HG02588 (cell line): ENCODE data around the gene PURB.
"Not testable (repeated sequence)": the region's sequence is repeated elsewhere in the genome, so short reads cannot be mapped to it uniquely, and the experiment has no call there.

ENCODE experiments used
- ATAC-seq: cut with Tn5 transposase; IDR thresholded peaks from one replicate; pipeline ENCODE4 v1.9.1; 2021; ENCODE audit warnings: mild to moderate bottlenecking, moderate library complexity; ENCODE audit not compliant: unreplicated experiment

PURB gene

DNA sequence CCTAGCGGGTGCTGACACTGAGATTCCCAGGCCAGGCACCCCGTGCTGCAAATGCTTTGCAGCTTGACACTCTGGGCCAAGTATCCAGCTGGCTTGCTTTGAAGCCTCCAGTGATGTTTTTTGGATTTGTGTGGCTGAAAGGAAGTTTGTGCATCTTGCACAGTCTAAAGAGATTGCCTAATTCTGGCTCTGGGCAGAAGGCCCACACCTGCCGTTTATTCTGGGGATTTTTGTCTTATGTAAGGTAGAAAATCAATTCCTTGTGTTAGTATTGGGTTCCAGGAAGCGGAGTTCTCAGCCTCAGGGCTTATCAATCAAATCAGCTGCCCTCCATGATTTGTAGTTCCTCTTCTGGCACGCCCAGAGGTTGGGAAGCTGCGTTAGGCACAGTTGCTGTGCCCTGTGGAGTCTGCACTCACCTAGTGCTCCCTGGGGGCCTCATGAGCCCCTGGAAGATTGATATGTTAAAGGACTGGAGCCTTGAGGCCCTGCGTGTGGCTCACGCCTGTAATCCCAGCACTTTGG lies 8.4 kb upstream of the PURB start:
- ATAC-seq: no peak

- ATAC-seq: no peak
Measured at GRCh38 chr7:44891791-44892190, 6.5 kb upstream of the PURB start.

DNA sequence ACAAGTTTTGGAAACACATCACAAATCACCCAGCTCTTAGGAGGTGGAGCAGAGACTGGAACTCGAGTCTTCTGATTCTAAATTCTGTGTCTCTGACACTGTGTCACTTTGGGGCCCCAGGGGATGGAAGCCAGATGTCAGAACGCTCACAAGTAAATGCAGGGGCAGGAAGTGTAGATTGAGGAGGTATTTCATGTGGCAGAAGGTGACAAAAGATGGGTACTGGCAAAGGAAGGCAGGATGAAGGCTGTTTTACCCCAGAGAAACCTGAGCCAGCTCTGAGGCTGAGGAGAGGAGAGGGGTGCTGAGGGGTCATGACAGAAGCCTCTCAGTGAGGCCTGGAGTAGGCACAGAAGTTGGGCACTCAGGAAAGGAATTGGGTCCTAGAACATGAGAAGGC lies 6.0 kb upstream of the PURB start:
- no peak for ATAC-seq

DNA sequence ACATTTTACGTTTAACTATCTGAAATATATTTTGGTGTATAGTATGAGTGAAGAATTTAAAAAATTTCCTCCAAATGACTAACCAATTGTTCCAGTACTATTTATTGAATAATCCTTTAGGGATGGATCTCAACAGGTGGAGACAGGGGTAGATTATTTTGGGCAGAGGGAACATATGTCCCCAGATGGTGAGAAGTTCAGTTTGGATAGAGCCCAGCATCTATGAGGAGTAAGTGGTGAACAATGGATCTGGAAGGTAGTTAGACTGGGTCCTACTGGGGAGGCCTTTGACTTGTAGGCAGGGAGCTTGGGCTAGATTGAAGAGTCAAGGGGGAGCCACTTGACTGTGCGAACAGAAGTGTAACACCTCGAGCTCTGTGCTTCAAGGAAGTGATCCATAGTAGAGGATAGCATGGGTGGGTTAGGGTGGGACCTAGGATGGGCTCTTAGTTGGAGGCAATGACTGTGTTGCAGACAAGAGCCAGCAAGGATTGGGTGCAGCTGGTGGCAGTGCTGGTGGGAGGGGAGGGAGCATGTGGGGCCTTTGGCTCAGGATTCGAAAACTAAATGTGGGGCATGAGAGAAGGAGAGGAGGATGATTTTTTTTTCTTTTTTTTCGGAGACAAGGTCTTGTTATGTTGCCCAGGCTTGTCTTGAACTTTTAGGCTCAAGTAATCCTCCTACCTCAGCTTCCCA lies 3.9 kb upstream of the PURB start:
- ATAC-seq: no peak

- ATAC-seq: no peak
Measured at GRCh38 chr7:44887293-44887692, 2.0 kb upstream of the PURB start.

DNA sequence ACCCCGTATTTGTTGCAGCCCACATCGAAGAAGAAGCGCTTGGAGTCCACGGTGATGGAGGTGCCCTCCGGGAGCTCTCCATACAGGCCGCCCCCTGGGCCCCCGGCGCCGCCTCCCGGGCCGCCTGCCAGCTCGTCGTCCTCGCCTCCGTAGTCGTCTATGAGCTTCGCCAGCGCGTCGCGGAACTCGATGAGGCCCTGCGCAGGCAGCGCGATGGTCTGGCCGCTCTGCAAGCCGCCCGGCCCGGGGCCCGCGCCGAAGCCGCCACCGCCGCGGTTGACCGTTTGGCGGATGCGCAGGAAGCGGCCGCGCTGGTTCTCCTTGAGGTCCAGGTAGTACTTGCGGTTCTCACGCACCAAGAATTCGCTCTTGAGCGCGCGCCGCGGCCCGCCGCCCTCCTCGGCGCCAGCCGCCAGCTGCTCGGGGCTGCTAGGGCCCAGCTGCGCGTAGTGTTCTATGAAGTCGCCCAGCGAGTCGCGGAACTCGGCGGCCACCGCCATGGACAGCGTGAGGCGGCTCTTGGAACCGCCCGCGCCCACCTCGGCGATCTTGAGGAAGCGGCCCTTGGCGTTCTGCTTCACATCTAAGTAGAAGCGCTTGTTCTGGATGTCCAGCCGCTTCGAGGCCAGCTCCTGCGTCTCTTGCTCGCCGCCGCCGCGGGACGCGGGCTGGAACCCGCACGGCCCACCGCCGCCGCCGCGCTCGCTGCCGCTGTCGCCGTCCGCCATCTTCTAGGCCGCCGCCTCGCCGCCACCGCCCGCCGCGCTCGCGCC lies 523 bp downstream of the PURB start:
- ATAC-seq: peak; percentile 27

DNA sequence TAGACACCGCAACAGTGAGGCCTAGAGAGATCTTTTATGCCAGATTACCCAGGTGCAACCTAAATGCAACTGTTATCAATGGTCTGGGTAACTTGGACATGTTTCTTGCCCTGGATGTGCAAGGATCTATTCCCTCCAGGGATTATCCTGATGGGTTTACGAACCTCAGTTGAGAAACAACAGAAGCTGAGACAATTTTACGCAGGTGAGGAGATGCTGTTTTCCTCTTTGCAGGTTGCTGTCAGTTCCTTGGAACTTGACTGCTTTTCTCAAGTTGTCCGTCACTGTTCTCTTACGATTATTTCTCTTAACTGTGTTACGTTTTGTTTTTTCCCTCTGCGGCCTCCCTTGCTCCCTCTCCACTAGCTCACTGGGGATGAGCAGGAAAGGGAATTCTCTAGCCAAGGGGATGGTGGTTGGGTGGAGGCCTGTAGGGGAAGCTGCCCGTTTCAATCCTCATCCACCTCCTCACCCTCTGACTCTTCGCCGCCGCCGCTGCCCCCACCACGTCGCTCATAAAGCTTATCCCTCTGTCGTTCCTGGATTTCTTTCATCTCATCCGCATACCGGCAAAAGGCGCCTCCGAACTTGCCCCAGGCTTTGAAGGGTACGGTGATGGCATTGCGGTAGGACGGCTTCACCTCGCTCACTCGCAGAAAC lies 1.2 kb downstream of the PURB start:
- ATAC-seq: no peak

DNA sequence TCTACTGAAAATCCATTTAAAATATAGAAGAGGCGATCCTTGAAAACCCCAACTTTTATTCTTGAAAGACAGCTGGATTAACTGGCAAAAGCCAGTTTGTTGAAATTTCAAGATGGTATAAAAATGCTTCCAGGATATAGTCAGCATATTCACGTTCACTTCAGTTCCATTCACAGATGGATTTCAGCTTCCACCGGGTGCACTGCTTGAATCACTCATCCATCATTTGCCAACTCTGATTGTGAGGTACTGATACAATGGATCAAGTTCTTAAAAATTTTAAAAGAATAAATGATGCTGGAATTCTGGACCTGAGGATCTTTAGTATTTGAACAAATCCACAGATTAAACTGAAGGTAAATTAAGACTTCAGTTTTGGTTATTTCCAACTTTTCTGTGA lies 2.4 kb downstream of the PURB start:
- ATAC-seq: no peak

DNA sequence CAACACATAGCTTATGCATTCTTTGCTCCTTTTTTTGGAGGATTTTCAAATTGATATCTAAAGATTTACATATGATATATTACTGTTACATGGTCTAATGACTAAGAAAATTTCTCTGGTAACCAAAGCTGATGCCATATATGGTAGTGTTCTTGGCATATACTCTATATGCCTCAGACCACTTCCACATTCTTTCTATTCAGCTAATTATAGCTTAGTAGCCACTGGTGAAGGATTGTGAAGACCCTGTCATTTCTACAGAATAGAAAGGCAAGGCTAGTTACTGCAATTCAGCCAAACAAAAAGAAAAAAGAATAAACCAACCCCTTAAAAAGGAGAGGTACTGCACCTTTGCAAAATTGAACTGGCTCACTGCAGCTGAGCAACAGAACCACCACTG lies 3.7 kb downstream of the PURB start:
- ATAC-seq: no peak

DNA sequence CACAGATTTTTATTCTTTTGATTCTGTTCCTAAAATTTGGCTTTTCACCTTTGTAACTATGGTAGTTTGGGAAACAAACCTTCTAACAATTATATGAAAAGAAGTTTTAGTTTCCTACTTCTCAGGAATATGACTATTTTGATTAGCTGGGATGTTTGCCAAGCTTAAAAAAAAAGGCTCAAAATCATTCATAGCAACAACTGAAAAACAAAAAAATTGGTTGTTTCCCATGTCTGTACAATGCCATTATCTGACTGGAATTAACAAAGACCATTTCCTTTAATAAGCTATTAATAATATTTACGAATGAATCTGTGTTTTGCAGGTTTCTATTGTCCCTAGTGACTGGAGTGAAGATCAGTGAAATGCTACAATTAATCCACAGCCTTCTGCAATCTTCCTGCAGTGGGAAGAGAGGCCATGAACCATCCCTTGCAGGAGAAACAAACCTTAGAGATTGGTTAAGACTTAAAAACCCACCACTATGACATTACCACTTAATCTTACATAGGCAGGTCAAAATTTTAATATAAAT lies 4.2 kb downstream of the PURB start:
- no peak for ATAC-seq

DNA sequence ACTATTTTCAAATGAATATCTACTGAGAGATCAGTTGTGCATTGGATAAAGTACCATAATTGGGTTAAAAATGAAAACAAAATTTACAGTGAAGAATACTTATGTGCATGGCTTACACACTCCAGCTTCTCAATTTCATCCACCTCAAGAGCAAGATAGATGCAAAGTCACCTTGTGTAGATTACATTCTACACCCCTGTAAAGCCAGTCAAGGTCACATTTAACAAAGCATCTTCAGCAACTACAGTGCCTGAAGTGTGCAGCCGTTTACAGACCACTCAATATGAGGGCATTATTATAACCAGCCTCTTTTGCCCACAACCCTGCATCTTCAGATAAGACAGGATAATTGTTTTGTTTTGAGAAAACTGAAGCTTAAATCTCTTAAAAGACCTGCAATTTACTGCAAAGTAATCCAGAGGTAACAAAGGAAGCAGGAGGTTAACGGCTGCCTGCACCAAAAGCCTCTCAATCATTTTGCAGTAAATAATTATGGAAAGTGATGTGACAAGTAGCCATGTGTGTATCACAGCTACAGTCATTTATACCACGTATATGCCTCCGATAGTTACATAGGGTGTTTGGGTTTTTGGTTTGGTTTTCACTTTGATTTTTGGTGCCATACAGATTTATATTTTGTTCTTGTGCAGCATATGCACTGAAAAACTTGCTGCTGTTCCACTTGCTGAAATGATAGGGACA lies 4.9 kb downstream of the PURB start:
- ATAC-seq: no peak

DNA sequence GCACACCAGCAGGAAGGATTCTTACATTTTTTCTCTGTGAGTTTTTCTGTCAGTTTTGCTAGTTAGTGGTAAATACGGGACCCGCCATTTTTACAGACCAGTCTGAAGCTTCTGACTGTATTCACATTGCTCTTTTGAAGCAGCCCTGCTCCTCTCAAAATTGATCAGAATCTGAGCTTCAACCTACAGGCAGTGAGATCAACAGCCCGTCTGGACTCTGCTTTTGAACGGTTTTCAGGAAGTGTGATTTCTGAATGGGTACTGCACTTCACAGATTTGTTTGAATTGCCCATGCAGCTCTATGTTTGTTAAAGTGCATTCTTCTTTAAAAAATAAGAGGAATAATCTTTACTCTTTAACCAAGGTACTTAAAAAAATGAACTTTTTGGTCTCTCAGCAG lies 8.9 kb downstream of the PURB start:
- ATAC-seq: no peak

DNA sequence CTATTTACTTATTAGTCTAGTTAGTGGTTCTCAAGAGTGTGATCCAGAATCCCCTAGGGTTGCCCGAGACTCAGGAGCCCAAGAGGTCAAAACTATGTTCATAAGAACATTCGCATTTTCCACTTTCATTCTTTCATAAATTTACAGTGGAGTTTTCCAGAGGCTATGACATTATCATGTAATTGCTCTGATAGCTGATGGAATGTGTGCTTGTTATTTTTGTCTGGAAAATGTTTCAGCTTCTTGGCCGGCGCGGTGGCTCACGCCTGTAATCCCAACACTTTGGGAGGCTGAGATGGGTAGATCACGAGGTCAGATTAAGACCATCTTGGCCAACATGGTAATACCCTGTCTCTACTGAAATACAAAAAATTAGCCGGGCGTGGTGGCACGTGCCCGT lies 10.1 kb downstream of the PURB start:
- no peak for ATAC-seq

DNA sequence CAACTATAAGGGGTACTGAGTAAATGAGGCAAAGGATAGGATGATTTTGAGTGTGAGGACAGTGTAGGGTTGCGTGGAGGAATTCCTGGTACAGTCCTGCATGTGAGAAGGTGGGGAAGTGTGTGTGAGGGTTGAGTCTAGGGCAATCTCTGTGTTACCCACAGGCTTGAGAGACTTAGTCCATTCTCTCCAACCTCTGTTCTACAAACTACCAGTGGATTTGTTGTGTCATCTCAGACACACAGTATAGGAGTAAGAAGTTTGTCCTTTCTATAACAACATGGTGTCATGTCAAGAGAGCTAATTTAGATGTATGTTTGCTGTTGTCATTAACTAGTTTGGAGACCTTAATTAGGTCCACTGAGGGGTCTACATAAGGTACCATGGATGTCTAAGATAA lies 12.5 kb downstream of the PURB start:
- no peak for ATAC-seq

DNA sequence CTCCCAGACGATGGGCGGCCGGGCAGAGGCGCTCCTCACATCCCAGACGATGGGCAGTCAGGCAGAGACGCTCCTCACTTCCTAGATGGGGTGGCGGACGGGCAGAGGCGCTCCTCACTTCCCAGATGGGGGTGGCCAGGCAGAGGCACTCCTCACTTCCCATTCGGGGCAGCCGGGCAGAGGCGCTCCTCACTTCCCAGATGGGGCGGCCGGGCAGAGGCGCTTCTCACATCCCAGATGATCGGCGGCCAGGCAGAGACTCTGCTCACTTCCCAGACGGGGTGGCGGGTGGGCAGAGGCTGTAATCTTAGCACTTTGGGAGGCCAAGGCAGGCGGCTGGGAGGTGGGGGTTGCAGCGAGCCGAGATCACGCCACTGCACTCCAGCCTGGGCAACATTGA lies 13.4 kb downstream of the PURB start:
- ATAC-seq: not testable (repeated sequence)

GRCh38 chr7:44870780-44871179 lies 14.6 kb downstream of the PURB start:
- not testable (repeated sequence) for ATAC-seq

DNA sequence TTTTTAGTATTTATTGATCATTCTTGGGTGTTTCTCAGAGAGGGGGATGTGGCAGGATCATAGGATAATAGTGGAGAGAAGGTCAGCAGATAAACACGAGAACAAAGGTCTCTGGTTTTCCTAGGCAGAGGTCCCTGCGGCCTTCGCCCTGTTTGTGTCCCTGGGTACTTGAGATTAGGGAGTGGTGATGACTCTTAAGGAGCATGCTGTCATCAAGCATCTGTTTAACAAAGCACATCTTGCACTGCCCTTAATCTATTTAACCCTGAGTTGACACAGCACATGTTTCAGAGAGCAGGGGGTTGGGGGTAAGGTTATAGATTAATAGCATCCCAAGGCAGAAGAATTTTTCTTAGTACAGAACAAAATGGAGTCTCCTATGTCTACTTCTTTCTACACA lies 15.0 kb downstream of the PURB start:
- ATAC-seq: not testable (repeated sequence)

- ATAC-seq: no peak
Measured at GRCh38 chr7:44867073-44867995, 18.0 kb downstream of the PURB start.

GRCh38 chr7:44861949-44862348 lies 23.4 kb downstream of the PURB start:
- ATAC-seq: not testable (repeated sequence)

GRCh38 chr7:44858161-44858560 lies 27.2 kb downstream of the PURB start:
- no peak for ATAC-seq
